Anterior cingulate cortex (tissue), 58 donors: ENCODE data around the gene ZFP64.
"Not testable (repeated sequence)": the region's sequence is repeated elsewhere in the genome, so short reads cannot be mapped to it uniquely, and the experiment has no call there.

Experiments used
- DNase-seq, 58 donors: peaks; one replicate each; lab custom pipeline; 2025; lab: John Stamatoyannopoulos, UW

ZFP64 gene

GRCh38 chr20:52191132-52191915, at the start of gene ZFP64:
TSS of gene ZFP64 (minus strand) at chr20:52191779. CDS start at chr20:52191636, 143 bp downstream.
- peak in 57 of 58 donors; percentile 41 to 94 (median 77) for DNase-seq

- no peak for DNase-seq
Measured at GRCh38 chr20:52240802-52241201, 49.2 kb upstream of the ZFP64 start.

- DNase-seq, result no peak
Measured at GRCh38 chr20:52239102-52239501, 47.5 kb upstream of the ZFP64 start.

- DNase-seq, result peak in 26 of 58 donors; percentile 0 to 51 (median 7)
Measured at GRCh38 chr20:52236292-52236691, 44.7 kb upstream of the ZFP64 start.

GRCh38 chr20:52235129-52235528, 43.5 kb upstream of the ZFP64 start:
- no peak for DNase-seq

- DNase-seq, result no peak
Measured at GRCh38 chr20:52234302-52235045, 42.9 kb upstream of the ZFP64 start.

GRCh38 chr20:52231230-52231746, 39.7 kb upstream of the ZFP64 start:
- DNase-seq, result no peak

- DNase-seq, result no peak
Measured at GRCh38 chr20:52230409-52230808, 38.8 kb upstream of the ZFP64 start.

GRCh38 chr20:52229346-52229745, 37.8 kb upstream of the ZFP64 start:
- DNase-seq, result not testable (repeated sequence)

GRCh38 chr20:52226370-52226769, 34.8 kb upstream of the ZFP64 start:
- no peak for DNase-seq

GRCh38 chr20:52224920-52225319, 33.3 kb upstream of the ZFP64 start:
- DNase-seq, result no peak

- not testable (repeated sequence) for DNase-seq
Measured at GRCh38 chr20:52221362-52221761, 29.8 kb upstream of the ZFP64 start.

GRCh38 chr20:52220891-52221290, 29.3 kb upstream of the ZFP64 start:
- DNase-seq, result not testable (repeated sequence)

GRCh38 chr20:52219441-52219840, 27.9 kb upstream of the ZFP64 start:
- no peak for DNase-seq

GRCh38 chr20:52217689-52218395, 26.3 kb upstream of the ZFP64 start:
- no peak for DNase-seq

GRCh38 chr20:52213995-52214394, 22.4 kb upstream of the ZFP64 start:
- no peak for DNase-seq

- no peak for DNase-seq
Measured at GRCh38 chr20:52212943-52213342, 21.4 kb upstream of the ZFP64 start.

- no peak for DNase-seq
Measured at GRCh38 chr20:52210037-52210990, 18.7 kb upstream of the ZFP64 start.

- DNase-seq, result no peak
Measured at GRCh38 chr20:52209154-52209571, 17.6 kb upstream of the ZFP64 start.
